T-helper 17 cell (primary cell): ENCODE data around the gene FKBP11. TPM values are rescaled to one million over a fixed set of nuclear protein-coding genes. Genes with fewer than 3 reads are reported as not detected.
A peak's percentile ranks its signal among the peaks of the same experiment; 100 is the strongest.
"Not testable (repeated sequence)": the region's sequence is repeated elsewhere in the genome, so short reads cannot be mapped to it uniquely, and the experiment has no call there.

Experiments
- ATAC-seq: fragments of 150-1000 bp; cut with Tn5 transposase; 2 replicates; pipeline ENCODE4 v1.10.0; 2021; ENCODE audit warnings: mild to moderate bottlenecking, moderate library complexity
- DNase-seq, 3 donors: peaks; one replicate each; pipeline versions ENCODE4 v3.0.0 to v3.0.0-alpha.2; 2020 to 2021
- H3K9me3 ChIP-seq: one replicate; pipeline ENCODE4 v1.7.0; 2013; ENCODE audit warnings: low read length, mild to moderate bottlenecking; ENCODE audit not compliant: control insufficient read depth, poor library complexity, severe bottlenecking
- H3K27ac Mint-ChIP-seq: one replicate; pipeline ENCODE4 v1.8.0; 2022; ENCODE audit warnings: mild to moderate bottlenecking, moderate library complexity, mixed read lengths
- H3K27me3 Mint-ChIP-seq: one replicate; pipeline ENCODE4 v1.8.0; 2022; ENCODE audit warnings: mixed read lengths
- H3K36me3 Mint-ChIP-seq: one replicate; pipeline ENCODE4 v1.8.0; 2022; ENCODE audit warnings: low read depth, mixed read lengths
- H3K4me1 Mint-ChIP-seq: one replicate; pipeline ENCODE4 v1.8.0; 2022; ENCODE audit warnings: mild to moderate bottlenecking, mixed read lengths
- H3K4me3 Mint-ChIP-seq: one replicate; pipeline ENCODE4 v1.8.0; 2022; ENCODE audit warnings: mild to moderate bottlenecking, moderate library complexity, mixed read lengths
- total RNA-seq, 4 donors: library from RNA in 2 of 4; stranded (reverse) in 2 of 4; gene quantifications; one replicate each; pipeline ENCODE4 v1.2.3 and lab custom pipeline; 2022 to 2026

The FKBP11 gene
- total RNA-seq, 2 donors from 2014 or later, result 132 to 145 TPM

DNA sequence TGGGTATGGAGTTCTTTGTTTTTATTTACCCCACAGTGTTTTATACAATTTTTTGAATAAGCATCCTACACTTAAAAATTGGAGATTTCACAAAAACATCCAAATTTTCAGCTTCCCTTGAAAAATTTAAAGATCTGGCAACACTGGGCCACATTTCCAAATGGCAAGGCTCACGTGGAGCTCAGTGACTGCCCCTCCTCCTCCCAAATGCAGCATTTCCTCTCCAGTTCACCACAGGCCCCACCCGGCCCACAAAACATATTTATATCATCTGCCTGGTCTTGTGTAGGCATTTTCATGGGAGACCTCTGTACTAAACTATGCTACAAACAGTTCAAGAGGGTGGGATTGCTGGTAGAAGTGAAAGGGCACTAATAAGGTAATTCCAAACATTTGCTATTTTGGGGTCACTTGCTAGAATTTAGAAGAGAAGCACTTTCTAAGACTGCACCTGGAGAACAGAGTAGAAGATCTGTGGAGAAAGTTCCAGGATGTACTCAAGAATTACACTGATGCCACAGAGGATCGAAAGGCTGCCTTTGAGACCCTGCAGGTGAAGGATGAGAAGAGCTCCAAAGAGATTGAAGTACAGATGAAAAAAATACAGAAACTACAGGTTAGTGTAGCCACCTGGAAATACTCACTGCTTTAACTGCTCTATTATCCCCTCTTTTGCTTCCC, 7.3 kb downstream of the FKBP11 start:
- no peaks in the 10 kb centered on the region for H3K9me3 ChIP-seq
- peak; percentile 93 for ATAC-seq
- Mint-ChIP-seq H3K36me3 (peaks cover 2% of the 10 kb centered on the region), H3K4me1 (peaks cover 34% of the 10 kb centered on the region), H3K27me3 (no peaks in the 10 kb centered on the region), H3K27ac (peak overlapping the region; percentile 94), H3K4me3 (peak overlapping the region; percentile 94)
- DNase-seq, result peak; percentile 14 to 21 (median 18)

DNA sequence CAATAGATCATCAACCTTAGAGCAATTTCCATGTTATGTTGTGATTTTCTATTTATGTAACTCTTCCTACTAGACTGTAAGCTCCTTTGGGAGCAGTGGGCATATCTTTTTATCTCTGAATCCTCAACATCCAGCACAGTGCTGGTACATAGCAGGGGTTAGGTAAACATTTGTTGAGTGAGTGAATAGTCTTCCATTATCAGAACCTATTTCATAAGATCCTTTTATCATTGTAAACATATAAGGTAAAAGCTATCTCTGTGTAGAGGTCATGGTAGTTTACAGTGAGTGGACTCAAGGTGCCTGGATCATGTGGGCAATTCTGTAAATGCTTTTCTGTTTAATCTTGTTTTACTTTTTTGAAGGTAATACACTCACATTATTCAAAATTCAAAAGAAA, 15.1 kb downstream of the FKBP11 start:
- Mint-ChIP-seq H3K36me3 (no peaks in the 10 kb centered on the region), H3K27ac (no peak overlapping the region), H3K4me1 (peaks cover 5% of the 10 kb centered on the region), H3K4me3 (no peak overlapping the region), H3K27me3 (no peaks in the 10 kb centered on the region)
- no peak for ATAC-seq
- DNase-seq, result no peak
- no peaks in the 10 kb centered on the region for H3K9me3 ChIP-seq

DNA sequence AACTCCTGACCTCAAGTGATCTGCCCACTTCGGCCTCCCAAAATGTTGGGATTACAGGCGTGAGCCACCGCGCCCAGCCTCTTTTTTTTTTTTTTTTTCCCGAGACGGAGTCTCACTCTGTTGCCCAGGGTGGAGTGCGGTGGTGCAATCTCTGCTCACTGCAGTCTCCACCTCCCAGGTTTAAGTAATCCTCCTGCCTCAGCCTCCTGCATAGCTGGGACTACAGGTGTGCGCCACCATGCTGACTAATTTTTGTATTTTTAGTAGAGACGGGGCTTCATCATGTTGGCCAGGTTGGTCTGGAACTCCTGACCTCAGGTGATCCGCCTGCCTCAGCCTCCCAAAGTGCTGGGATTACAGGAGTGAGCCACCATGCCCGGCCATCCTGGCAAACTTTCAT, 15.6 kb downstream of the FKBP11 start:
- H3K36me3 Mint-ChIP-seq, DNase-seq, ATAC-seq, H3K4me1 Mint-ChIP-seq, H3K27me3 Mint-ChIP-seq, H3K4me3 Mint-ChIP-seq, H3K9me3 ChIP-seq, H3K27ac Mint-ChIP-seq: not testable (repeated sequence)

DNA sequence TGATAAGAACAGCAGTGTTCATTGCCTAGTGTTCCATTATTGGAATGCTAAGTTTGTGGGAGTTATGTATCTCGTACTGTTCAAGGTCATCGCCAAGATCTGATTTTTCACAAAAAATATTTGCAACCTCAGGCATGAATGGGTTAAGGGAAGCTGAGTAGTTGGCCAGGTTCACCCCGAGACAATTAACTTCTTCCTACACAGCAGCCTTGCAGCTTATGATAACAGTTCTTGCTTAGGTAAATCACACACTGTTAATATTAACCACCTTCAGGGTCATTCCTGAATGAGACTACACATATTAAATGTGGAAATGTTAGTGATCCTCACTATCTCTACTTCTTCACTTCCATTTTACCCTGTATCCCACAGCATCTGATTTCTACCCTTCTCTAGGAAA, 18.0 kb downstream of the FKBP11 start:
- H3K4me1 Mint-ChIP-seq, result peaks cover 9% of the 10 kb centered on the region
- no peak for DNase-seq
- H3K4me3 Mint-ChIP-seq, result no peak overlapping the region
- H3K27ac Mint-ChIP-seq, result no peak overlapping the region
- no peaks in the 10 kb centered on the region for H3K27me3 Mint-ChIP-seq
- H3K9me3 ChIP-seq, result no peaks in the 10 kb centered on the region
- H3K36me3 Mint-ChIP-seq, result no peaks in the 10 kb centered on the region
- no peak for ATAC-seq

DNA sequence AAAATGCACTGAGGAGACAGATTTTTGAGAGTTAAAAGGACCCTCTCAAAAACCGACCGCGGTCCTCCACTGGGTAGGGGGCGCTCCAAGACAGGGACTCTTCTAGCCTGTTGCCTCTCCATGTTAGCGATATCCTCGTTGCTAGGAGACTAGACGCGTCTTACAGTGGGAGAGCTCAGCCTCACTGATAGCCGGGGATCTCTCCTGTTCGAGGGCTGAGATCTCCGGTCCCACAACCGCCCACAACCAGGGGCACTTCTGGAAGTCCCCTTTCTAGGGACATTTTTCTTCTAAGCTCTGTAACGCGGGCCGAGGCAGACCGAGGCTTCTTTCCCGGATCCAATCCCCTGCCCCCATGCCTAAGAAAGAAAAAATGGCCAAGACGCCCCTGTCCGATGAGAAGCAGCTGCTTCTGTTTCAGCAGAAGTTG, 21.3 kb downstream of the FKBP11 start:
- peak overlapping the region; percentile 33 for H3K4me3 Mint-ChIP-seq
- DNase-seq, result peak; percentile 61 to 85 (median 70)
- peak; percentile 100 for ATAC-seq
- H3K27me3 Mint-ChIP-seq, result no peaks in the 10 kb centered on the region
- H3K9me3 ChIP-seq, result no peaks in the 10 kb centered on the region
- no peaks in the 10 kb centered on the region for H3K36me3 Mint-ChIP-seq
- peak overlapping the region; percentile 67 for H3K27ac Mint-ChIP-seq
- peaks cover 5% of the 10 kb centered on the region for H3K4me1 Mint-ChIP-seq

DNA sequence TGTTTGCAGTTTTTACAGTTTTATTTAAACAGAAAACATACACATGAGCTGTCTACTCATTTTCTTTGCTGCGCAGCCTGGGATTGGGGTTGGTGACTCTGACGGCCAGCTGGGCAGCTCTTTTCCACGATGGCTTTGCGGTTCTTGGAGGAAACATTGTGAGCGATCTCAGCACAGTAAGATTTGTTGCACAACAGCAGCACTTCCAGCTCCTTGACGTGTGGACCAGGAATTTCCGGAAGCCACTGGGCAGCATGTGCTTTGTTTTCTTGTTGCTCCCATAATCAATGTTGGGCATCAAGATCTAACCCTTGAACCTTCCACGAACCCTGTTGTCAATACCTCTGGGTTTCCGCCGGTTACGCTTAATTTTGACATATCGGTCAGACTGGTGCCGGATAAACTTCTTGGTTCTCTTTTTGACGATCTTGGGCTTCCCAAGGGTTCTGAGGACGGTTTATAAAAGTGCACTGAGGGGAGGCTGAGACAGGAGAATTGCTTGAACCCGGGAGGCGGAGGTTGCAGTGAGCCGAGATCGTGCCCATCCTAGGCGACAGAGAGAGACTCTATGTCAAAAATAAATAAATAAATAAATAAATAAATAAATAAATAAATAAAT, 21.8 kb downstream of the FKBP11 start:
- ATAC-seq (no peak), DNase-seq (no peak)
- Mint-ChIP-seq H3K4me3 (no peak overlapping the region), H3K36me3 (no peaks in the 10 kb centered on the region), H3K27ac (no peak overlapping the region), H3K4me1 (peaks cover 5% of the 10 kb centered on the region), H3K27me3 (peaks cover 4% of the 10 kb centered on the region)
- H3K9me3 ChIP-seq, result no peaks in the 10 kb centered on the region

DNA sequence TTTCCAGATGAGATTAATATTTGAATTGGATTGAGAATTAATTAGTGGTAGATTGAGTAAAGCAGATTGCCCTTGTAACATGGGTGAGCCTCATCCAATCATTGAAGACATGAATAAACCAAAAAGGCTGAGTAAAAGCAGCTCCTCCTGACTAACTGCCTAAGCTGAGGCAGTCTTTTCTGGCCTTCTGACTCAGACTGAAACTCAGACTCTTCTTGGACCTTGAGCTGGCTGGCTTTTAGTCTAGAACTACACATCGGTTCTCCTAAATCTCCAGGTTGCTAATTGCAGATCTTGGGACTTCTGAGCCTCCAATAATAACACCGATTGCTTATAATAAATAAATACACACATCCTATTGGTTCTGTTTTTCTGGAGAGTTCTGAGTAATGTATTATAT, 24.0 kb downstream of the FKBP11 start:
- no peak overlapping the region for H3K27ac Mint-ChIP-seq
- peaks cover 8% of the 10 kb centered on the region for H3K27me3 Mint-ChIP-seq
- ATAC-seq (no peak), DNase-seq (no peak)
- peaks cover 4% of the 10 kb centered on the region for H3K4me1 Mint-ChIP-seq
- H3K36me3 Mint-ChIP-seq, result no peaks in the 10 kb centered on the region
- no peak overlapping the region for H3K4me3 Mint-ChIP-seq
- no peaks in the 10 kb centered on the region for H3K9me3 ChIP-seq

DNA sequence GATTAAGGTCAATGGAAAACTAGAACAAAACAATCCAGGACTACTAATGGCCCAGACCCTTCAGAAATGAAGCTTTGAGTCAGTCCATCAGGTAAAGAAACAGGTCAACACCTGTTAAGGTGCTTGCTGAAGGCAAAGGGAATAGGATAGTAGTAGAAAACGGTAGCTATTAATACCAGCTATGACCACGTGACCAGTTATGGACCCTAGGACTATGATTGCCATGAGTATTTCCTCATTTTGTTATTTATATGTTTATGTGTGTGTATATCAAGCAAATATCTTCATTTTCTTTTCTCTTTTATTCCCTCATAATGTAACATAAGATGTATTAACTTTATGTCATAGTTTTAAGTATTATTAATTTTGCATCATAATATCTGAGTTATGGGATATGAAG, 25.6 kb downstream of the FKBP11 start:
- DNase-seq, result no peak
- Mint-ChIP-seq H3K27me3 (peaks cover 8% of the 10 kb centered on the region), H3K27ac (no peak overlapping the region), H3K4me1 (peaks cover 4% of the 10 kb centered on the region), H3K4me3 (no peak overlapping the region), H3K36me3 (no peaks in the 10 kb centered on the region)
- ATAC-seq, result no peak
- H3K9me3 ChIP-seq, result no peaks in the 10 kb centered on the region

DNA sequence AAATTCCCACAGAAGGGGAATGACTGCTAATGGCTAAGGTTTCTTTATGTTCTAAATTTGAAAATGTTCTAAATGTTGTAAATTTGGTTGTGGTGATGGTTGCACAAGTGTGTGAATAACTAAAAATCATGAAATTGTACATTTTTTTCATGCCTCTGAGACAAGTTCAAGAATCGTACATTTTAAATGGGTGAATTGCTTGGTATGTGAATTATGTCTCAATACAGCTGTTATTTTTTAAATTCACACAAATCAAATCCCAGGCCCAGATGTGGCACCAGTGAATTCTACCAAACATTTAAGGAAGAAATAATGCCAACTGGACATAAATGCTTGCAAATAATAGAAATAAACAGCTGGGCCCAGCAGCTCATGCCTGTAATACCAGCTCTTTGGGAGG, 31.0 kb downstream of the FKBP11 start:
- DNase-seq, result no peak
- H3K27me3 Mint-ChIP-seq, result peaks cover 22% of the 10 kb centered on the region
- H3K4me3 Mint-ChIP-seq, result no peak overlapping the region
- H3K27ac Mint-ChIP-seq, result no peak overlapping the region
- H3K4me1 Mint-ChIP-seq, result peaks cover 2% of the 10 kb centered on the region
- no peaks in the 10 kb centered on the region for H3K36me3 Mint-ChIP-seq
- no peaks in the 10 kb centered on the region for H3K9me3 ChIP-seq
- no peak for ATAC-seq

DNA sequence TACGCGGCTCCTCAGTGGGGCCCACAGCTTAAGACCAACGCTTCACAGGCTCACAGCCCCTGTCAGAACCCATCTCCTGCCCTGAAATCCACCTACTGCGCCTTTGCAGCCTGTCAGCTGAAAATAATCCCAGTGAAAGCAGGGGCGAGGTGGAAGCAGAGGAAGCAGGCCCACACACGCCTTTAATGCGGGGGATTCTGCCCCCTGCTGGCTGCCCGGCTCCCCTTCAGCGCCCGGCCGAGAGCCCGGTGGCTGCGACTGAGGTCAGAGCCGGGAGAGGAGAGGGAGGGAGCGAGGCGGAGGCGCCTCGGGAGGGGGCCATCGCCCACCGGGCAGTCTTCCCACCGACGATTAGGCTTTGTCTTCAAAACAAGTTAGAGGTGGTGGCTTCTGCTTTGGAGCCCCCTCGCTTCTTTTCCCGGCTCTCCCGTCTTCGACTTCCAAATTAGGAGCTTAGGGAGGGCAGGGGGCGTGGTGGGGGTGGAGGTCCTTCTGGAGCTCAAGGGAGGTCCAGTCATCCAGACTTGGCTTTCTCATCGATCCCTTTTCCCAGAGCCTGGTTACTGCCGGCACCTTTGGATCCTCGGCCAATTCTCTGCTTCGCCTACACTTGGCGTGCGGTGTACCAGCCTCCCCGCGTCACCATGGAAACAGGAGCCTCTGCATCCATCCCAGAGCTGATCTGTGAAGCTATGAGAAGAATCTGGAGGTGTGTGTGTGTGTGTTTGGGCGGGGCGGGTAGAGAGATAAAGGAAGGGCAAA, 34.5 kb downstream of the FKBP11 start:
- no peak overlapping the region for H3K27ac Mint-ChIP-seq
- peaks cover 15% of the 10 kb centered on the region for H3K27me3 Mint-ChIP-seq
- H3K9me3 ChIP-seq, result no peaks in the 10 kb centered on the region
- H3K4me1 Mint-ChIP-seq, result peaks cover 2% of the 10 kb centered on the region
- DNase-seq (peak; percentile 59 to 71 (median 61)), ATAC-seq (peak; percentile 98)
- H3K36me3 Mint-ChIP-seq, result no peaks in the 10 kb centered on the region
- no peak overlapping the region for H3K4me3 Mint-ChIP-seq

DNA sequence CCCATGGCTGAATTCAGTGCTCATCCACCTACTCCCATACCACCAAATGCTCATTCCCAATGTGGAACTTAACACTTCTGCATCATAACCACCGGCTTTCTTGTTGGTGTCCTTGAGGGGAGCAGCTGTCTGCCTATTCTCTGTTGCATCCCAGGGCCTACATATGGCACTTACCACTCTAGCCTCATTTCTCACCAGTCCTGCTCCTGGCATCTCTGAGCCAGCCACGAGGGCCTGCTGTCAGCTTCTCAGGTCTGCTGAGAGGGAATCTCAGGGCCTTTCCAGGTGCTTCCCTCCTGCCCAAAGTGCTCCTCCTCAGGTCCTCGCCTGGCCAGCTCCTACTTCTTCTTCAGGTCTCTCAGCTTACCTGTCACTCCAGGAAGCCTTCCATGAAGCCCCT, 35.6 kb downstream of the FKBP11 start:
- no peaks in the 10 kb centered on the region for H3K9me3 ChIP-seq
- H3K4me3 Mint-ChIP-seq, result no peak overlapping the region
- peaks cover 15% of the 10 kb centered on the region for H3K27me3 Mint-ChIP-seq
- no peak for ATAC-seq
- peaks cover 2% of the 10 kb centered on the region for H3K4me1 Mint-ChIP-seq
- no peaks in the 10 kb centered on the region for H3K36me3 Mint-ChIP-seq
- H3K27ac Mint-ChIP-seq, result no peak overlapping the region
- no peak for DNase-seq

DNA sequence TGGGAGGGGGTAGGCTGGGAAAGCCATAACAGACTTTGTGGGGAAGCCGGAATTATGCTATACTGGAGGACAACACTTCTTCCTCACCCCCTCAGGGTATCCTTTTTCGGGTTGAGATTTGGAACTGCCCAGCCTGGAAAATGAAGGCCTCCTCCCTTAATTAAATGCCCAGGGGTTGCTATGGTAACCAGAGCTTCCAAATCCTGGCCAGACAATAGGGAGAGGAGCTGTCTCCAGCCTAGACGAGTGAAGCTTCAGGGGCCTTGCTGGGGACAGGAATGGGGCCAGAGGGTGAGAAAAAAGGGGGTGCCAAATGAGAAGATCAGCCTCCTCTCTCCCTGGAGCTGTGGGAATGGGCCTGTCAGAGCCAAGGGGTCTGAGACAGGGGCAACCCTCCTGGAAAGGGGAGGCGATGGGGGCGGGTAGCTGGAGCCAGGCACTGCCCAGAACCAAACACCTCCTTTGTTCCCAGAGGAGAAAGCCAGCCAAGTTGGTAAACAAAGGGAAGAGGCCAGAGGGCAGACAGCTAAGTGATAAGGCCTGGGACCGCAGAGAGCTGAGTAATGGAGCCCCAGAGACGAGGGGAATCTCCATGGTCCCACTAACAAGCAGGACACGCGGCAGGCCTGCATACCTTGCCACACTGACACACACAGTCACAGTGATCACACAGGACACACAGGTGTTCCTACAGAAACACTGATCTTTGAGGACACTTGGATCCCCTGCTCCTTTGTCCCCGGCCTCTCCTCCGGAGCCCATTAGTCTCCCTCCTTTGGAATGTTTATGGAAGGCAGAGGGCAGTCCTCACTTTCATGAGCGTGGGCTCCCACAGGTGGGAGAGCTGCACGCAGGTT, 41.8 kb downstream of the FKBP11 start:
- Mint-ChIP-seq H3K36me3 (peaks cover 4% of the 10 kb centered on the region), H3K4me3 (no peak overlapping the region), H3K4me1 (peaks cover 6% of the 10 kb centered on the region), H3K27ac (no peak overlapping the region), H3K27me3 (peaks cover 30% of the 10 kb centered on the region)
- no peak for DNase-seq
- ATAC-seq, result no peak
- no peaks in the 10 kb centered on the region for H3K9me3 ChIP-seq

DNA sequence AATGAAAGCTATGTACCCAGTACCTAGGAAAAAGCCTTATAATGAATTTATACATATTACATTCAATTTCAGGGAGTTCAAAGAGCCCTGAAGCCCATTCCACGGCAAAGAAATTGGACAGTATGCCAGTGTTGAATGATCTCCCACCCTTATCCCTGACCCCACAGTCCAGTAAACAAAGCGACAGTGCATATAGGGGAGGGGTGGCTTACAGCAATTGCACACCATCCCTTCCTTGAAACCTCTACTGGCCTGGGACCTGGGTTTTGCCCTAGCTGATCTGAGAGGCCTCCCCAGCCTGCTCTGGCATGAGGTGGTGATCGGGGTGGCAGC, 42.4 kb downstream of the FKBP11 start:
- no peak overlapping the region for H3K27ac Mint-ChIP-seq

More for the DNA sequence above, 42.4 kb downstream of the FKBP11 start:
- H3K9me3 ChIP-seq, result no peaks in the 10 kb centered on the region
- Mint-ChIP-seq H3K4me1 (peaks cover 6% of the 10 kb centered on the region), H3K27me3 (peaks cover 35% of the 10 kb centered on the region), H3K4me3 (no peak overlapping the region), H3K36me3 (peaks cover 4% of the 10 kb centered on the region)
- ATAC-seq (no peak), DNase-seq (no peak)
